Ectodermal cell (in vitro differentiated cells): ENCODE results near the gene PLB1.

Experiments
- H3K27ac ChIP-seq: 2 replicates; pipeline ENCODE4 v1.7.0; 2013; ENCODE audit warnings: mild to moderate bottlenecking, low read depth, low read length; ENCODE audit not compliant: insufficient read depth, poor library complexity, severe bottlenecking
- H3K27me3 ChIP-seq: 2 replicates; pipeline ENCODE4 v1.7.0; 2013; ENCODE audit warnings: mild to moderate bottlenecking, low read length; ENCODE audit not compliant: insufficient read depth, control insufficient read depth, poor library complexity, severe bottlenecking
- H3K36me3 ChIP-seq: one replicate; pipeline ENCODE4 v1.7.0; 2013; ENCODE audit warnings: low read length; ENCODE audit not compliant: control insufficient read depth, insufficient read depth
- H3K4me1 ChIP-seq: one replicate; pipeline ENCODE4 v1.7.0; 2013; ENCODE audit warnings: low read length; ENCODE audit not compliant: control insufficient read depth, insufficient read depth
- H3K4me3 ChIP-seq: 2 replicates; pipeline ENCODE4 v1.7.0; 2013; ENCODE audit warnings: low read depth, low read length, control low read depth; ENCODE audit not compliant: insufficient read depth
- H3K9me3 ChIP-seq: 2 replicates; pipeline ENCODE4 v1.7.0; 2013; ENCODE audit warnings: mild to moderate bottlenecking, low read length, moderate library complexity; ENCODE audit not compliant: control insufficient read depth
- WGBS, 2 experiments: methylation state at CpG; one replicate each; pipeline ENCODE4 v1.1.7; 2013; ENCODE audit warnings: missing lambda C conversion rate in 2 of 2; 5-methylcytosine and 5-hydroxymethylcytosine counted together

Gene PLB1

DNA sequence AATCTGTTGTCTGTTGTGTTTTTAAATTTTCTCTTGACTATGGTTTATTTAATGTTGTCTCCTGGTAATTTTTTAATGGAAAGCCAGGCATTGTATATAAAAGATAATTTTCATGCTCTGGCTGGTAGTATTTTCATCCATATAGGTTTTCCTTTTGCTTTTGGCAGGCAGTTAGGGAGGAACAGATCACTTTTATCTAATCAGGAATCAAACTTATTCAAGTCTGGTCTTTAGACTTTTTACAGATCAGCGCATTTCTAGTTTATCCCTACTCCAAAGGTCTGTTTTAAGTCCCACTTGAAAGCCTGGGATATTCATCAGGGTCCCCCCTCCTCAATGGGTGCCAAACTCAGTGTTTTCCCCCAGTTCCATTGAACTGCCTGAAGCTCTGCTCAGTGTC is 17.2 kb downstream of the PLB1 start:
- Histone ChIP-seq H3K27me3 (no peaks in the 10 kb centered on the region), H3K27ac (no peak overlapping the region), H3K9me3 (no peaks in the 10 kb centered on the region), H3K4me3 (no peak overlapping the region), H3K4me1 (no peaks in the 10 kb centered on the region), H3K36me3 (no peaks in the 10 kb centered on the region)
- WGBS, 2 experiments, result 90 to 98% methylated on average over 1 of the region's 1 CpG

DNA sequence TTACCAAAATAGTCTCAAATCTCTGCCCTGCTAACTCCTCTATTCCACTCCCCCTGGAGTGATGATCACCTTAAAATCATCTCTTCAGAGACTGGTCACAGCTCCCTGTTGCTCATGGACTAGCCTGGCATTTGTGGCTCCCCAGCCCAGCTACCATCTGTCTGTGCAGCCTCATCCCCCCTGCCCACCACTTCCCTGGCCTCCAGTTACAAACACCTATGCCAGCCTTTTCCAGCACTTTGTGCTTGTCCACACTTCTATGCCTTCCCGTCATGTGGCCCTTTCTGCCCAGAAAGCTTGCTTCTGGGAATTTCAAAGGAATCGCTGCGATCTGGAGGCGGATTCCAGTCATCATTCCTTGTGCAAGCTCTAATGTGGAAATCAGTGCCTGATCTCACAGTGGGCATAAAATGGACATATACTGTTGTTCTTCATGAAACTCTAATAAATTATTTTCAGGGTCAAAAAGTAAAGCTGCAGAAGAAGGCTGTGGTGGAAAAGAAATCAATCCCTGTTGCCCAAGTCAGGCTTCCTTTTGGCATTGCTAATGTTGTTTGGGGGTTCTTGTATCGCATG is 19.4 kb downstream of the PLB1 start:
- H3K4me1 ChIP-seq, result no peaks in the 10 kb centered on the region
- 94 to 95% methylated on average over 5 of the region's 5 CpGs for WGBS, 2 experiments
- H3K27me3 ChIP-seq, result no peaks in the 10 kb centered on the region
- no peaks in the 10 kb centered on the region for H3K9me3 ChIP-seq
- no peak overlapping the region for H3K27ac ChIP-seq
- H3K36me3 ChIP-seq, result no peaks in the 10 kb centered on the region
- H3K4me3 ChIP-seq, result no peak overlapping the region

DNA sequence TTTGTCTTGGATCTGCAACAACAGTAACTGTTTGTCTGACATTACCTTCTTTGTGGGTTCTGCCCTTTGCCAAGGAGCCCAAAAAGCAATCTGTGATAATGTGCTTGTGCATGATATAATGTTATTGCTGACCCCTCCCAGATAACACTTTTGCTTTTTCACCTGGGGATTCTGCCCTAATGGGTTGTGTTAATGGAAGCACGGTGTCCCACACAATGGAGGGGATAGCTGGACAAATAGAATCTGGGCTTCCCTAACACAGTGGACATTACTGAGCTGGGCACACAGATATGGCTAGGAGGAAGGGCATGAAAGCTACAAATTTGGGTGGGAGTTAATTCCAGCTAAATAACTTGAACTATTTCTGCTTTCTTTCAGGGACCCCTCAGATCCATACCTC is 20.6 kb downstream of the PLB1 start:
- Histone ChIP-seq H3K27ac (no peak overlapping the region), H3K27me3 (peaks cover 5% of the 10 kb centered on the region), H3K4me3 (no peak overlapping the region), H3K36me3 (no peaks in the 10 kb centered on the region), H3K9me3 (no peaks in the 10 kb centered on the region), H3K4me1 (no peaks in the 10 kb centered on the region)
- 91 to 93% methylated on average over 1 of the region's 1 CpG for WGBS, 2 experiments

DNA sequence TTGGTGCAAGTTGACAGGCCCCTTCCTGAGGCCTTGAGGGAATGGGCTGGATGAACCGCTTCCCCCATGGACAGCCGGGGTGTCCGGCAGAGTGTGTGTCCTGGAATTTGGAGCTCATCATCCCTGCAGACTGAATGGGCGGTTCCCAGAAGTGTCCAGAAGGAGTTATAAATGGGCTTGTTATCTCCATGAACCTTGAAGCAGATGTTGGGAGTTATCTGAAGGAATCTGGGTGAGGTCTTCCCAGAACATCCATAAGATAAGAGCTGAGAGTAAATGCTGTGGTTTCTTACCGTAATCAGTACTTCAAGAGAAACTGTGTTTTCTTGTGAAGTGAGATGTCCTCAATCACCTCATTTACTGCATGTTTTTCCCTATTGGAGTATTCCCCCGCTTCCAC is 21.1 kb downstream of the PLB1 start:
- WGBS, 2 experiments, result 94 to 97% methylated on average over 6 of the region's 6 CpGs
- Histone ChIP-seq H3K4me1 (no peaks in the 10 kb centered on the region), H3K9me3 (no peaks in the 10 kb centered on the region), H3K4me3 (no peak overlapping the region), H3K36me3 (no peaks in the 10 kb centered on the region), H3K27ac (no peak overlapping the region), H3K27me3 (peaks cover 10% of the 10 kb centered on the region)

DNA sequence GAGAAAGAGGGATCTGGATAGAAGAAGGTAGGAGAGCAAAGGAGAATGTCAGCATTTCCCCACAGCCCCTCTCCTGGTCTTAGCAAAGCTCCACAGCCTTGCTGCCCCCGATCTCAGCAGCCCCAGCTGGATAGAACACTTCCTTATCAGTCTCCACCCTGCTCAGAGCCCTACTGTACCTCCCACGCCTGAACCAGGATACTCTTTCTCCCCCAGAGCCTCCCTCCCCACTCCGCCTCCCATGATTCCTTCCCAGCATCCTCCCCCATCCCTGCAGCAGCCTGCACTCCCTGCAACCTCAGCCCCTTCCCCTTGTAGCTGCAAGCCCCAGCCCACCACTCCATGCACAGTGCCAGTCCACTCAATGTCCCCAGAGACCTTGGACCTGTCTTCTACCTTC is 25.8 kb downstream of the PLB1 start:
- Histone ChIP-seq H3K36me3 (no peaks in the 10 kb centered on the region), H3K4me1 (peaks cover 18% of the 10 kb centered on the region), H3K4me3 (no peak overlapping the region), H3K9me3 (no peaks in the 10 kb centered on the region), H3K27me3 (peaks cover 16% of the 10 kb centered on the region), H3K27ac (no peak overlapping the region)
- WGBS, 2 experiments, result 48 to 56% methylated on average over 3 of the region's 3 CpGs

DNA sequence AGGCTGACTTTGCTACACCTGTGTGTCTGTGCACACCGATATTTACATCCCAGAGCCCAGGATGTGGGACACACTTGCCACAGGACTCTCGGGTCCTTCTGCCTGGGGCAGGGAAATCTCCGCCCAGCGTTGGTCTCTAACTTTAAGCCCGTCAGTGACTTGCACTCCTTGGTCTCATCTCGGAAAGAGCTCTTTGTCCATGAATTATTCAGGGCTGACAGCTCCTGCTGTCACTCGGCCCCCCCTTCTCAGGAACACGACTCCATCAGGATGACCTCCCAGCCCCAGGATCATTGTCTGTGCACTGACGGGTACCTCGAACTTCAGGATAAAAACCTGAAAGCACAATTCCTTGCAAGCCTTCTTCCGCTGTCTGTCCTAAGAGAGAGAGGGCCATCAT is 26.6 kb downstream of the PLB1 start:
- 40 to 42% methylated on average over 11 of the region's 11 CpGs for WGBS, 2 experiments
- Histone ChIP-seq H3K27ac (no peak overlapping the region), H3K4me3 (no peak overlapping the region), H3K9me3 (no peaks in the 10 kb centered on the region), H3K27me3 (peaks cover 16% of the 10 kb centered on the region), H3K4me1 (peaks cover 18% of the 10 kb centered on the region), H3K36me3 (no peaks in the 10 kb centered on the region)

DNA sequence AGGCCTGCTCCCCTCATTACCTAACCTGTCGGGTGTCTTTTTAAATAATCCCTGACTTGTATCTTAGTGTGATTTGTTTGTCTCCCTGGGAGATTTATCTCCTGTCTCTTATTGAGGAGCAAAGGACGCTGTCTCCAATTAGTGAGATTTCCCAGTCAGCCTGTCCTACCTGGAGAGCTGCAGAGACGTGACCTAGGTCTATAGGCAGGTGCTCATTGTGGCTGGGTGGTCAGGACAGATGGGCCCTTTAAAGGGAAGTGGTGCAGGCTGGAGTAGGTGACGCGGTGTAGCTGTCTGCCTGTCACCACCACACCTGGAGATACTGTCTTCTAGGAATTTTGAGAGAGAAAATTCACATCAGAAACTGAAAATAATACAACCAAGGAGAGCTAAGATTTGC is 28.0 kb downstream of the PLB1 start:
- H3K36me3 ChIP-seq, result no peaks in the 10 kb centered on the region
- H3K27me3 ChIP-seq, result peaks cover 16% of the 10 kb centered on the region
- no peaks in the 10 kb centered on the region for H3K9me3 ChIP-seq
- 71 to 73% methylated on average over 5 of the region's 5 CpGs for whole genome bisulfite sequencing, 2 experiments
- no peak overlapping the region for H3K27ac ChIP-seq
- H3K4me1 ChIP-seq, result peaks cover 18% of the 10 kb centered on the region
- no peak overlapping the region for H3K4me3 ChIP-seq

DNA sequence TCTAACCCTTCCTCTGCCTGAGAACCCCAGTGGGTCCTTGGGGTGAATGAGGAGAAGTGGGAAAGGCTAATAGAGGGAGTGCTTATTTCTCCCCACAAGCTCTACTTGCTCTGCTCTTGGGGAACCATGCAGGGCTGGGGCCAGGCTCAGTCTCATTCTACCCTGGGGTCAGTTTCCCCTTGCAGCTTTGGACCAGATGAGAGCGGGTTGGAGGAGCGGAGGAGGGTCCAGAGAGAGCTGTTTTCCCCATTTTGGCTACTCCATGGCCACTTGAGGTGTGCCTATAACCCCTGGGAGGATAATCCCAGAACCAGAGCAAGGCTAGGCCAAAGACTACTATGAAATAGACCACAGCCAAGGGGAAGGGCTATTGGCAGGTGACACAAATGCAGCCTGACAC is 29.6 kb downstream of the PLB1 start:
- 94 to 99% methylated on average over 2 of the region's 2 CpGs for WGBS, 2 experiments
- H3K4me1 ChIP-seq, result peaks cover 18% of the 10 kb centered on the region
- no peak overlapping the region for H3K27ac ChIP-seq
- H3K36me3 ChIP-seq, result no peaks in the 10 kb centered on the region
- H3K4me3 ChIP-seq, result no peak overlapping the region
- H3K27me3 ChIP-seq, result peaks cover 16% of the 10 kb centered on the region
- H3K9me3 ChIP-seq, result no peaks in the 10 kb centered on the region

DNA sequence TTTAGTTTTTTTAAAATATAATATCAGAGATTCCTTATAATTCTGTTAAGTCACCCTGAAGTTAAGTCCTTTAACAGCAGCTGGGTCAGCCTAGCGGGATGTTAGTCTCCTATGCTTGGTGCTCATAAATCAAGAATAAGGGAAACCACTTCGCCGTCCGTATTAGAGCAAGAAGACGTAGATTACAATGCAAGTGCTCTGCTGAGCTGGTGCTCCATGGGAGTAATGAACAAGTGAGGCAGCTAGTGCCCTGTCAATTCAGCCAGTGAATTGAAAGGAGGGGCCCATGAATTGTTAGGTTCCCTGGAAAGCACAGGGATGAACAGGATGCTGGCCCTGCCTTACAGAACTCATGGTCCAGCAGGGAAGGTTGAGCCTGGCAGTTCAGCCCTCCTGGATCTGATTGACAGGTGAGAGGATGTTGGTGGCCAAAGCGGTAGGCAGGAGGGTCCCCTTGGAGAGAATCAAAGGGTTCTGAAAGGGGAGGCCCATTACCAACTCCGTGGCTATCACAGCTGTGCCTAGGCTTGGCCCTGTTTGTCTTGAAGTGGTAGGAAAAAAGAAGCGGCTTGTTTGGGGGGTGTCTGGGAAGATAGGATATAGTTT is 30.8 kb downstream of the PLB1 start:
- 90 to 91% methylated on average over 8 of the region's 8 CpGs for WGBS, 2 experiments
- Histone ChIP-seq H3K4me3 (no peak overlapping the region), H3K36me3 (no peaks in the 10 kb centered on the region), H3K27me3 (peaks cover 9% of the 10 kb centered on the region), H3K27ac (no peak overlapping the region), H3K4me1 (peaks cover 18% of the 10 kb centered on the region), H3K9me3 (no peaks in the 10 kb centered on the region)

DNA sequence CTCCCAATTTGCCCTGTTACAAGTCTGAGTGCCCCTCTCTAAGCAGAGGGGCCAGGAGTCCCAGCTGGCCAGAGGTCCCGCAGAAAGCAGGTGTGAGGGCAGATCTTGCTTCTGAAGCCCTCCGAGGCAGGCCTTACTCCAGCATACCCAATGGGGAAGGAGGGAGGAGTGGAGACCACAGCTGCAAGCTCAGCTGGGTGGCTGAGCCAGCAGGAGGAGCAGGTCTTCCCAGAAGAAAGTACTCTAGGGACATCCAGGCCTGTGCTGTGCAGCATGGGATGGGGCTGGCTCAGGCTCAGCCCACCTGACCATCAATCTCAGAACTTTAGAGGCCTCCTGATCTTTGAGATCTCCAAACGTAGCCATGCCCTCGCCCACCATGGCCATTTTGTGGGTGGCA is 31.3 kb downstream of the PLB1 start:
- no peaks in the 10 kb centered on the region for H3K36me3 ChIP-seq
- H3K9me3 ChIP-seq, result no peaks in the 10 kb centered on the region
- H3K4me3 ChIP-seq, result no peak overlapping the region
- no peak overlapping the region for H3K27ac ChIP-seq
- H3K4me1 ChIP-seq, result peaks cover 17% of the 10 kb centered on the region
- peaks cover 4% of the 10 kb centered on the region for H3K27me3 ChIP-seq
- 88 to 95% methylated on average over 4 of the region's 4 CpGs for WGBS, 2 experiments
